Ureter (tissue), 1 donor: Measurements from ENCODE around the gene HDAC7. TPM values are rescaled to one million over a fixed set of nuclear protein-coding genes. Genes with fewer than 3 reads are reported as not detected.

ENCODE experiments used
- DNase-seq: peaks from one replicate; pipeline ENCODE4 v3.0.0-alpha.2; 2020; ENCODE audit warnings: low spot score
- total RNA-seq: library from RNA; stranded (reverse); gene quantifications from one replicate; pipeline ENCODE4 v1.2.4, GENCODE V29; 2023
- donor health status: DM: yes; HTN: yes; CAD: no.

Gene HDAC7
- 144 TPM for total RNA-seq

- DNase-seq: peak; percentile 93
Observed at GRCh38 chr12:47819896-47820630, at the start of gene HDAC7. Gene HDAC7, minus strand, starts transcription at chr12:47819903. Its CDS starts 118 bp downstream, at chr12:47819785.

DNA sequence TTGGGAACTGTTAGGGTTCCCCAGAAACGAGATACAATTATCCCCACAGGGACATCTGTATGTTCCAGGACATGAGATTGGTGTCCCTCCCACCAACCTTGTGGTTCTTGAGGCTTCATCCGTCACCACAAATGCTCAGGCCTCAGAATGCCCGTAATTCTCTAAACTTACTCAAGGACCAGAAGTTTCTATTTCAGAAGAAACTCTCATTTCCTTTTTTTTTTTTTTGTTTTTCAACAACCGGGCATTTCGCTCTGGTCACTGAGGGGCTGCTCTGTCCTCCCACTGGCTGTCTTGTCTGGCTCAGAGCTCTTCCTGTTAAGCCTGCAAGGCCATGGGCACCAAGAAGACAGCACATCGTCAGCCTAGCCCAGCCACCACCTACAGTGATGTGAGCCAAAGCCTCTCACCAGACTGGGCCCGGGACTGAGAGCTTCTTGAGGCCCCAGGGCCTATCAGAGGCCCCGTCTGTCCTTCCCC, 48.9 kb upstream of the HDAC7 start:
- DNase-seq: no peak

DNA sequence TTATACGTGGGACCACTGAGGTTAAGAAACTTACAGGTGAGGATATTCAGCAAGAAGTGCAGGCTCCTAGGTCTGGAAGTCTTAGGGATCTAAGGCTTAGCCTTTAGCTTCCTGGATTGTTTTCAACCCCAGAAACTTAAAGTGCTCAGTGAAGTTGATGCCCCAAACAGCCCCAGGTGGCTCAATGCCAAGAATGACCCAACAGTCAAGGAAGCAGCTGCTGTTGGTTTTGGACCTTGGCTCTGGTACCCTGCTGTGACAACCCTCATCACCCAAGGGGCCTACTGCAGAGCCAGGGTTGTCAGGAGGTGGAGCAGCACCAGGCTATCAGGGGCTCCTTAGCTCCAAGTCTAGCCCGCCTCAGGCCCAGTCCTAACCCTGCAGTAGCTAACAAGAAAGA, 48.3 kb upstream of the HDAC7 start:
- no peak for DNase-seq

- no peak for DNase-seq
Observed at GRCh38 chr12:47867495-47867941, 47.8 kb upstream of the HDAC7 start.

GRCh38 chr12:47864646-47865235, 45.0 kb upstream of the HDAC7 start:
- DNase-seq: no peak

- DNase-seq: no peak
Observed at GRCh38 chr12:47863985-47864384, 44.3 kb upstream of the HDAC7 start.

DNA sequence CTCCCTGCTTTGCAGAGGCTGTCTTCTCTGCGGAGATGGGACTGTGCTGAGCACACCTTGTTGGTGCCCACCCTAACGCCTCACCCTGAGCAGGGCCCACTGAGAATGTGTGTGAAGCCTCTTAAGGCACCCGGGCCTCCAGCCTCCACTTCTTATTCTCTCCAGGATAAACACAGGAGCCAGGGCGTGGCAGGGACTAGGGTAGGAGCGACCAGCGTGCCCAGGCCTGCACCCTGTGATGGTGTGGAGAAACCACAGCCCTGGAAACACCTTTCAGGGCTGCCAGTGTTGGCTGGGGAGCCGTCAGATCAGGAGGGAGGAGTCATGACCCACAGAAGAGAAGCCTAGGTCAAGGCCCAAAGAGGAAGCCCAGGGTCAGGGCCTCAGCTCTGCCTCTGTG, 43.8 kb upstream of the HDAC7 start:
- DNase-seq: peak; percentile 84

DNA sequence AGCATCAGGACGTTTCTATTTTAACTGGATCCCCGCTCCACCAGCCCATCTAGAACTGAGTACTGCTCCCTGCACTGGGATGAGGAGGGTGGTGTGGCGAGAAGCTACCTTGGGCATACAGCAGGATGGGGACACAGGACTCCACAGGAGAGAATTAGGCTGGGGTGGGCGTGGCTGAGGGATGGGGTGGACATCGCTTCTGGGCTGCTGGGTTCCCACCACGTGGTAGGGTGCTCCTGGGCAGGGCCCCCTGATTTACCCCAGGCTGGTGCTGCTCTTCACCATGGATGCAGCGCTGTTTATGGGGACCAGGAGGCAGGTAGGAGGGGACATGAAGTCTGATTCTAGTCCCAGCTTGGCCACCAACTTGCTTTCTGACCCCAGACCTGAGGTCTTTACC, 43.2 kb upstream of the HDAC7 start:
- no peak for DNase-seq

- no peak for DNase-seq
Observed at GRCh38 chr12:47862167-47862750, 42.6 kb upstream of the HDAC7 start.

DNA sequence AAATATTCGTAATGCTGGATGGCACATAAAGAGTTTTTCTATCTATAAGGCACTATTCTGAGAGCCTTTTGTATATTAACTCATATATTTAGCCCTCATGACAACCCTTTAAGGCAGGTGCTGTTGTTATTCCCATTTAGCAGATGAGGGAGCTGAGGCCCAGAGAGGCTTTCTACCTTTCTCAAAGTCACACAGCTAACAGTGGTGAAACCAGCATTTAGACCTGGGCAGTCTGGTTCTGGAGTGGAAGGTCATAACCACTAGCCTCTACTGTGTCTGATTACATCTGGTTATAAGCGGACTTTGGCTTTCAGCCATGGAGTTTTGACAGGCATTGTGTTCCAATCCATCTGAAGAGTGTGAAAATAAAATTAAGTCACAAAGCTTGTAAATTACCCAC, 41.2 kb upstream of the HDAC7 start:
- DNase-seq: no peak

- no peak for DNase-seq
Observed at GRCh38 chr12:47860279-47860841, 40.7 kb upstream of the HDAC7 start.

GRCh38 chr12:47858511-47859266, 39.0 kb upstream of the HDAC7 start:
- DNase-seq: no peak

- DNase-seq: no peak
Observed at GRCh38 chr12:47856721-47857575, 37.2 kb upstream of the HDAC7 start.

DNA sequence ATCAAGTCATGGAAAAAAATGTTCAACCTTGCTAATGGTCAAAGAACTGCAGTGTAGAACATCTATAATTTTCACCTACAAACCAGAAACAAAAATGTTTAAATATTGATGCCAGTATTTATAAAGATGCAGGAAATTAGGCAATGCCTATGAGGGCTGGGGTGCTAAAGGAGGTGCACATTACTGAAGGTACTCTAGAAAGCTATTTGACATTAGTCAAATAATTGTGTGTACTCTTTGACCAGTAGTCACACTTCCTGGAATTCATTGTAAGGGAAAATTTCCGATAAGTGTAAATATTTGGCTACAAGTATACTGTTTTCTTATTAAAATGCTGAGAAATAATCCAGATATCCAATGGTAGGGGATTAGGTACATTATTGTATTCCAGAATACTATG, 36.4 kb upstream of the HDAC7 start:
- DNase-seq: no peak

DNA sequence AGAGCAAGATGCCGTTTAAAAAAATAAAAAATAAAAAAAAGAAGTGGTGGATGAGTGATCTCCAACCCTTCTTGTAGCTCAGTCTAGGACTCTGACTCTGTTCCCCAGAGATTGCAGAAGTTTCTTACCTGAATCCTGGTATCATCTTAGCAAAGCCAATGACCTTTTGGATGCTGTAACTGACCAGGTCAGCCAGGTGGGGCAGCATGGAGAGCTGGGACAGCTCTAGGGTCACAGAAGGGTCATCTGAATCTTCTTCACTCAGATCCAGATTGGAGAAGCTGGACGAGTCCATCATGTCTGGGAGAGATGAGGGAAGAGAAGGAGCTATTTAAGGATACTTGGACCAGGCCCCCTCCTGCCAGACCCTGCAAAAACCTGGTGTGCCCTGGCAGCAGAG, 35.8 kb upstream of the HDAC7 start:
- no peak for DNase-seq

- DNase-seq: no peak
Observed at GRCh38 chr12:47854531-47854930, 34.8 kb upstream of the HDAC7 start.

DNA sequence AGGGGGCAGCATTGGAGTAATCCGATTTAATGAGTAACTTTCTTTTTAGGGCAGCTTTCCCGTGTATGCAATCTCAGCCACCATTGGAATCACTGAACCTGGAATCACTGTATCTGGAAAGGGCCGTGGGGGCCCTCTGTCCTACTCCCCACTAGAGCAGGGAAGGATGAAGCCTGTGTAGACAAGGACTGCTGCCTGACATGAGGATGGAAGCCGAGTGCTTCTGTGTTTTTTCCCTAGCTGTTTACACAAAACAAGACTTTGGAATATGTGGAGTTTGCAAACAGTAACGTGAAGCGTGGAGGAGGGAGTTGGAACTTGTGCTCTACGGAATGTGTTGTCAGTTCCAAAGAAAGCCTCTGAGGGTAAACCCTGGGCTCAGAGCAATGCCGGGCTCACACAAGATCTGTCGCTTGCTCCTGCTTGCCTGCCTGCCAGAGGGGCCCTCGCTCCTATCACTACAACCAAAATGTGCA, 32.4 kb upstream of the HDAC7 start:
- DNase-seq: no peak

DNA sequence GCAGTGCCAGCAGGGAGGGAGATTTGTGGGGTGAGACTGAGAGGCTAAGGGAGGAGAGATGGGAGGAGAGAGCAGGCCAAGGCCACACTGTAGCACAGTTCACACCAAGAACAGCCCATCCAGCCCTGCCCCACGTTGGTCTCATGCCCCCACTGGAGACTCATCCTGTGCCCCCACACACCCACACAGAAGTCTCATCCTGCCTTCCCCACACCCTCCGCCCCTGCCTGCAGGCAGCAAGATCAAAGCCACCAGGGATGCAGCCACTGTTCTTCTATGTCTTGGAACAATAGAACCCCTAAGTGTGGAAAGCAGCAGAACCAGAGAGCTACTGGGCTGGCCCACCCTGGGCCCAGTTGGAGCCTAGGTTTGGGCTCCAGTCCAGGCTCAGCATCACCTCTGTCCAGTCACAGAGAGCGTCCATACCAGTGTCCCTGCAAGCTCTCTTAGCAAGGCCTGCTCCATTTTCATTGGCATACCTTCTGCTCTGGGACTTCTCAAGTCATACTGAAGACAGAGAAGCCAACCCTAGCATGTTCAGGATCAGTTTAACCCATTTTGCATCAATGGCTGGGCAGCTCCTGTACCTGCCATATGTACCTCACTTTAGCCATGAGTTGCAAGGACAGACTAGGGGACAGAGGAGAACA, 31.7 kb upstream of the HDAC7 start:
- no peak for DNase-seq

GRCh38 chr12:47850153-47851084, 30.7 kb upstream of the HDAC7 start:
- no peak for DNase-seq
